Endothelial cell of umbilical vein (primary cell): Measurements from ENCODE around the gene HINFP.

Source experiments
- EZH2 ChIP-seq: IDR thresholded peaks from 2 replicates; pipeline ENCODE4 v1.6.1; 2012; ENCODE audit warnings: borderline replicate concordance, low read depth, mild to moderate bottlenecking, moderate library complexity, low read length, inconsistent platforms; ENCODE audit not compliant: severe bottlenecking
- FOS ChIP-seq: IDR thresholded peaks from 2 replicates; pipeline ENCODE4 v1.6.1; 2011; ENCODE audit warnings: mild to moderate bottlenecking, low read length, moderate library complexity, borderline replicate concordance; ENCODE audit not compliant: insufficient read depth
- GATA2 ChIP-seq: IDR thresholded peaks from 2 replicates; pipeline ENCODE4 v1.7.0; 2011; ENCODE audit warnings: low read depth, mild to moderate bottlenecking, moderate library complexity, mixed read lengths, low read length; ENCODE audit not compliant: insufficient read length, insufficient read depth
- MYC ChIP-seq: IDR thresholded peaks from one replicate; pipeline ENCODE4 v1.6.1; 2011; ENCODE audit warnings: mild to moderate bottlenecking, low read depth, low read length
- POLR2A ChIP-seq: IDR thresholded peaks from 2 replicates; pipeline ENCODE4 v1.6.1; 2012; ENCODE audit warnings: low read depth, mild to moderate bottlenecking, control low read depth, low read length
- TF ChIP-seq, protein P1 (sequence below), 2 donors: IDR thresholded peaks; 1 replicate in 1 of 2; 2 replicates in 1 of 2; pipeline ENCODE4 v1.5.1; 2011; ENCODE audit warnings: low read length in 2 of 2, mild to moderate bottlenecking in 2 of 2, moderate library complexity in 2 of 2, control low read depth in 1 of 2, inconsistent platforms in 1 of 2, low read depth in 1 of 2; ENCODE audit not compliant: insufficient read depth in 1 of 2; ENCODE audit errors: extremely low read depth in 1 of 2
- TF ChIP-seq, protein P2 (sequence below): IDR thresholded peaks from 2 replicates; pipeline ENCODE4 v1.6.1; 2011; ENCODE audit not compliant: insufficient read depth, insufficient read length

DNA sequence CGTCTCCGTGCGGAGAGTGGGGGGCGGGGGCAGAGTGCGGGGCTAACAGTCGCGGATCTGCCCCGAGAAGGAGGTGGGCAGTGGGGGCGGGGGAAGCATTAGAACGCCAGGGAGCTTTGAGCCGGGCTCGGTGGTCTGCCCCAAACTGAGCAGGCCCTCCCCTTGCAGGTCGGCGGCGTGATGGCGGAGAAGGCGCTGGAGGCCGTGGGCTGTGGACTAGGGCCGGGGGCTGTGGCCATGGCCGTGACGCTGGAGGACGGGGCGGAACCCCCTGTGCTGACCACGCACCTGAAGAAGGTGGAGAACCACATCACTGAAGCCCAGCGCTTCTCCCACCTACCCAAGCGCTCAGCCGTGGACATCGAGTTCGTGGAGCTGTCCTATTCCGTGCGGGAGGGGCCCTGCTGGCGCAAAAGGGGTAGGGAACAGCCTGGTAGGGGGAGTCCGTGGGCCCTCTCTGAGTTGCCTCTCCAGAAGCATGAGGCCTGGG lies 28.5 kb downstream of the HINFP start:
- TF ChIP-seq, protein P1, sequence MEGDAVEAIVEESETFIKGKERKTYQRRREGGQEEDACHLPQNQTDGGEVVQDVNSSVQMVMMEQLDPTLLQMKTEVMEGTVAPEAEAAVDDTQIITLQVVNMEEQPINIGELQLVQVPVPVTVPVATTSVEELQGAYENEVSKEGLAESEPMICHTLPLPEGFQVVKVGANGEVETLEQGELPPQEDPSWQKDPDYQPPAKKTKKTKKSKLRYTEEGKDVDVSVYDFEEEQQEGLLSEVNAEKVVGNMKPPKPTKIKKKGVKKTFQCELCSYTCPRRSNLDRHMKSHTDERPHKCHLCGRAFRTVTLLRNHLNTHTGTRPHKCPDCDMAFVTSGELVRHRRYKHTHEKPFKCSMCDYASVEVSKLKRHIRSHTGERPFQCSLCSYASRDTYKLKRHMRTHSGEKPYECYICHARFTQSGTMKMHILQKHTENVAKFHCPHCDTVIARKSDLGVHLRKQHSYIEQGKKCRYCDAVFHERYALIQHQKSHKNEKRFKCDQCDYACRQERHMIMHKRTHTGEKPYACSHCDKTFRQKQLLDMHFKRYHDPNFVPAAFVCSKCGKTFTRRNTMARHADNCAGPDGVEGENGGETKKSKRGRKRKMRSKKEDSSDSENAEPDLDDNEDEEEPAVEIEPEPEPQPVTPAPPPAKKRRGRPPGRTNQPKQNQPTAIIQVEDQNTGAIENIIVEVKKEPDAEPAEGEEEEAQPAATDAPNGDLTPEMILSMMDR (IDR thresholded peaks at IDR 0.05; ENCODE audit: extremely low read depth in 1 of 2, insufficient read depth in 1 of 2, low read depth in 1 of 2, low read length in 2 of 2): no peak
- TF ChIP-seq FOS: no peak
- no peak for TF ChIP-seq EZH2
- TF ChIP-seq POLR2A: no peak
- no peak for TF ChIP-seq GATA2
- no peak for TF ChIP-seq MYC
- TF ChIP-seq, protein P2, sequence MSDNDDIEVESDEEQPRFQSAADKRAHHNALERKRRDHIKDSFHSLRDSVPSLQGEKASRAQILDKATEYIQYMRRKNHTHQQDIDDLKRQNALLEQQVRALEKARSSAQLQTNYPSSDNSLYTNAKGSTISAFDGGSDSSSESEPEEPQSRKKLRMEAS: no peak
